Colonic mucosa (tissue), 4 donors: ENCODE results near the gene ATPAF1. TPM values are rescaled to one million over a fixed set of nuclear protein-coding genes. Genes with fewer than 3 reads are reported as not detected.
"Not testable (repeated sequence)": the region's sequence is repeated elsewhere in the genome, so short reads cannot be mapped to it uniquely, and the experiment has no call there.

Experiments
- DNase-seq: peaks from one replicate; pipeline ENCODE4 v3.0.0-alpha.2; 2020
- H3K27ac ChIP-seq: fragments of 200-600 bp; one replicate; pipeline ENCODE4 v1.8.0; 2021
- H3K27me3 ChIP-seq: fragments of 200-600 bp; one replicate; pipeline ENCODE4 v1.8.0; 2021
- H3K36me3 ChIP-seq: fragments of 200-600 bp; one replicate; pipeline ENCODE4 v1.8.0; 2021
- H3K4me1 ChIP-seq: fragments of 200-600 bp; one replicate; pipeline ENCODE4 v1.8.0; 2021; ENCODE audit warnings: mild to moderate bottlenecking
- H3K4me3 ChIP-seq: fragments of 200-600 bp; one replicate; pipeline ENCODE4 v1.8.0; 2021
- H3K9ac ChIP-seq, 2 donors: one replicate each; pipeline ENCODE4 v1.7.0; 2013; ENCODE audit warnings: control low read depth in 2 of 2, low read depth in 2 of 2, low read length in 2 of 2
- H3K9me3 ChIP-seq: fragments of 200-600 bp; one replicate; pipeline ENCODE4 v1.8.0; 2021
- CTCF ChIP-seq: fragments of 200-600 bp; IDR thresholded peaks from one replicate; pipeline ENCODE4 v1.8.0; 2022; ENCODE audit warnings: antibody characterized with exemption, mild to moderate bottlenecking
- intact Hi-C: fragments of 100-400 bp; cut with DNase I; formaldehyde crosslinking; loops from one replicate; pipeline ENCODE4 v1.14.1; 2022
- total RNA-seq, 2 donors: library from RNA; stranded (reverse); fragmentation: NEBNext Ultra II Directional in 1 of 2; extraction: Animal tissue kit (Norgen Biotek cat#: 25700) in 1 of 2; gene quantifications; one replicate each; pipeline ENCODE4 v1.2.1, GENCODE V29; 2021
- donor health status: healthy.
- donor health status: DM: no; HTN: no; CAD: no.
- donor health status: DM: no; HTN: no; CAD: no.

ATPAF1 gene
- total RNA-seq, 2 donors from 2014 or later: 55.8 to 66.1 TPM

GRCh38 chr1:46703927-46704641 lies 35.9 kb upstream of the ATPAF1 start:
- DNase-seq: no peak
- Histone ChIP-seq H3K9me3 (no peaks in the 10 kb centered on the region), H3K36me3 (peaks cover 4% of the 10 kb centered on the region), H3K9ac (no peak overlapping the region), H3K4me3 (no peak overlapping the region), H3K27ac (no peak overlapping the region), H3K4me1 (no peaks in the 10 kb centered on the region), H3K27me3 (no peaks in the 10 kb centered on the region)
- TF ChIP-seq CTCF: no peak
- intact Hi-C loops: no loop called here

GRCh38 chr1:46699666-46700065 lies 31.5 kb upstream of the ATPAF1 start:
- H3K4me1 ChIP-seq: no peaks in the 10 kb centered on the region
- no peak overlapping the region for H3K9ac ChIP-seq
- H3K27me3 ChIP-seq: no peaks in the 10 kb centered on the region
- H3K9me3 ChIP-seq: no peaks in the 10 kb centered on the region
- intact Hi-C loops: no loop called here
- no peak overlapping the region for H3K4me3 ChIP-seq
- no peak overlapping the region for H3K27ac ChIP-seq
- H3K36me3 ChIP-seq: peaks cover 4% of the 10 kb centered on the region
- no peak for TF ChIP-seq CTCF
- DNase-seq: no peak

DNA sequence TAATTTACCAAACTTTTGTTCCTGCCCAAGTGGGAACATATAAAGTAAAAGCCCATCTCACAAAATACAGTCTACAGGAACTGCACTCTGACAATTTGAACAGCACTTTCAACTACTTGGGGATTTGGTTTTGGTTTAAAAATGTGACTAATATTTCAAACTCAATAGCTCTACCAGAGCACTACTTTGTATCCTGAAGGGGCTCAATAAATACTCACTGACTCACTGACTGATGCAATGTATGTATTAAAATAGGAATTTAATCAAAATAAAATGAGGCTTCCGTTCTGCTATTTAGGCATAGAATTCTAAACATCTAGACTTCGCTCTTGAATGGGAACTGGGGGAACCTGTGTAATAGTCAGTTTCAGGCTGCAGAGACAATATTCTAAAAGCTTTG lies 28.9 kb upstream of the ATPAF1 start:
- no peak for TF ChIP-seq CTCF
- Histone ChIP-seq H3K27me3 (no peaks in the 10 kb centered on the region), H3K9ac (no peak overlapping the region), H3K4me3 (no peak overlapping the region), H3K9me3 (no peaks in the 10 kb centered on the region), H3K4me1 (no peaks in the 10 kb centered on the region), H3K27ac (no peak overlapping the region), H3K36me3 (peaks cover 4% of the 10 kb centered on the region)
- intact Hi-C loops: no loop called here
- DNase-seq: no peak

GRCh38 chr1:46694676-46695075 lies 26.5 kb upstream of the ATPAF1 start:
- H3K9me3 ChIP-seq, H3K27ac ChIP-seq, intact Hi-C loops, DNase-seq, H3K9ac ChIP-seq, H3K27me3 ChIP-seq, H3K4me3 ChIP-seq, H3K4me1 ChIP-seq: not testable (repeated sequence)
- peaks cover 13% of the 10 kb centered on the region for H3K36me3 ChIP-seq

GRCh38 chr1:46692811-46693770 lies 24.9 kb upstream of the ATPAF1 start:
- no peak for DNase-seq
- H3K9me3 ChIP-seq: no peaks in the 10 kb centered on the region
- H3K4me1 ChIP-seq: no peaks in the 10 kb centered on the region
- no peak overlapping the region for H3K9ac ChIP-seq
- H3K27ac ChIP-seq: no peak overlapping the region
- H3K4me3 ChIP-seq: no peak overlapping the region
- intact Hi-C loops: no loop called here
- H3K27me3 ChIP-seq: no peaks in the 10 kb centered on the region
- peaks cover 13% of the 10 kb centered on the region for H3K36me3 ChIP-seq
- TF ChIP-seq CTCF: no peak
